SU-DHL-6 (cell line): Measurements from ENCODE around the gene MMP11.

Experiments used
- EZH2phosphoT487 ChIP-seq: fragments of 200-600 bp; sonication (generic), shearing (Covaris generic); conservative IDR thresholded peaks from 2 replicates; pipeline ENCODE4 v1.6.1; 2018; ENCODE audit warnings: mild to moderate bottlenecking, antibody characterized with exemption, low read length, moderate library complexity, mixed read lengths
- TF ChIP-seq, protein P1 (sequence below): fragments of 200-600 bp; sonication (generic); IDR thresholded peaks from one replicate; pipeline ENCODE4 v1.5.1; 2017; ENCODE audit warnings: antibody characterized with exemption, mild to moderate bottlenecking, low read length, moderate library complexity; ENCODE audit not compliant: insufficient read depth, poor library complexity, severe bottlenecking

DNA sequence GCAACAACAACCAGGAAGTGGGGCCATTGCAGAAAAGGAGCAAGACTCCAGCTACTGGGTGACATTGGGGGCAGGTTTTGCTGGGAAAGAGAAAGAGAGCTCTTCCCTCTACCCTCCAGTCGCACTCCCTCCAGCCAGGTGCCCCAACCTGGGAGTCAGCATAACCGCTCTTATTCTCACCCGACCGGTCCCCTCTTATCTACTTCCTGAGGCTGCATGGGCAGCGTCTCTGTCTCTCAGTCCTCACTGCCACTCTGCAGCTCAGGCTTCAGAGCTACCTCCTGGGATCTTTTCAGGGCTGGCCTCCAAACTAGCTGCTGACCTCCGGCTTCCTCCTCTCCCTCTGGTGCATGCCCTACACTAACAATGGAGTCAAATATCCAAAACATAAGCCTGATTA, 26.9 kb upstream of the MMP11 start:
- TF ChIP-seq, protein P1, sequence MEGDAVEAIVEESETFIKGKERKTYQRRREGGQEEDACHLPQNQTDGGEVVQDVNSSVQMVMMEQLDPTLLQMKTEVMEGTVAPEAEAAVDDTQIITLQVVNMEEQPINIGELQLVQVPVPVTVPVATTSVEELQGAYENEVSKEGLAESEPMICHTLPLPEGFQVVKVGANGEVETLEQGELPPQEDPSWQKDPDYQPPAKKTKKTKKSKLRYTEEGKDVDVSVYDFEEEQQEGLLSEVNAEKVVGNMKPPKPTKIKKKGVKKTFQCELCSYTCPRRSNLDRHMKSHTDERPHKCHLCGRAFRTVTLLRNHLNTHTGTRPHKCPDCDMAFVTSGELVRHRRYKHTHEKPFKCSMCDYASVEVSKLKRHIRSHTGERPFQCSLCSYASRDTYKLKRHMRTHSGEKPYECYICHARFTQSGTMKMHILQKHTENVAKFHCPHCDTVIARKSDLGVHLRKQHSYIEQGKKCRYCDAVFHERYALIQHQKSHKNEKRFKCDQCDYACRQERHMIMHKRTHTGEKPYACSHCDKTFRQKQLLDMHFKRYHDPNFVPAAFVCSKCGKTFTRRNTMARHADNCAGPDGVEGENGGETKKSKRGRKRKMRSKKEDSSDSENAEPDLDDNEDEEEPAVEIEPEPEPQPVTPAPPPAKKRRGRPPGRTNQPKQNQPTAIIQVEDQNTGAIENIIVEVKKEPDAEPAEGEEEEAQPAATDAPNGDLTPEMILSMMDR = no peak
- TF ChIP-seq EZH2phosphoT487 = no peak
